ENCODE measurements around the gene KCNG2.

The KCNG2 gene

DNA sequence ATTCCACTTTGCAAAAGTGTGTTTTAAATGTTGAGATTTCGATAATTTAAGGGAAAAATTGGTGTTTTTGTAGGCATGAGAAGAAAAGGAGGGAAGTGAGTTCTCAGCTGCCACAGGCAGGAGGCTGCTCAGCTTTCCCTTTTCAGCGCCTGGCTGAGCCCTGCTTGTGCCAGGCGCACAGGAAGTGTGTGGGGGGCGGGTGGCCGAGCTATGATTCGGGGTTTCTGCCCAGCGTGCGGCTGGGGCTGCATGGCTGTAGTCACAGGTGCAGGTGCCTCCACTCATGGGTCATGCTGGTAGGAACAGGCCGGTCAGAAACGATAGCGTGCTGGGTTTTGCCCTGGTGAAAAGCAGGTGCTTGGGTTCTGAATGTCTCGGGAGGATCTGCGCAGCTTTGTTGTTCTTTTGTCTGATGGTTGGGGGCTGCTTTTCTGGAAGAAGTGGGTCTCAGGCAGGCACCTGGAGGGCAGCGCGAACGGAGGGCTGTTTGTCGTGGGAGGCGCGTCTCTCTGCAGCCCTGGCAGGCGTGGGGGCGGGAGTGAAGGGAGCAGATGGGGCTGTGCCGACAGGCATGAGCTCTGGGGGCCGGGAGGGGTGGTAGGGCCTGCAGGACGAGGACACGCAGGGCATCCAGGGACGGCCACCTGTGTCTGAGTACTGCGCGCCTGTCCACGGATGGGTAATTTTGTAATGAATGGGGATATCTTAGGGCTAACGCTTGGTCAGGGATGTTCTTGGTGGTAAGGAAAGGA lies 2.1 kb downstream of the KCNG2 start:
- DNase-seq (ENCODE audit: low read depth): no peak

DNA sequence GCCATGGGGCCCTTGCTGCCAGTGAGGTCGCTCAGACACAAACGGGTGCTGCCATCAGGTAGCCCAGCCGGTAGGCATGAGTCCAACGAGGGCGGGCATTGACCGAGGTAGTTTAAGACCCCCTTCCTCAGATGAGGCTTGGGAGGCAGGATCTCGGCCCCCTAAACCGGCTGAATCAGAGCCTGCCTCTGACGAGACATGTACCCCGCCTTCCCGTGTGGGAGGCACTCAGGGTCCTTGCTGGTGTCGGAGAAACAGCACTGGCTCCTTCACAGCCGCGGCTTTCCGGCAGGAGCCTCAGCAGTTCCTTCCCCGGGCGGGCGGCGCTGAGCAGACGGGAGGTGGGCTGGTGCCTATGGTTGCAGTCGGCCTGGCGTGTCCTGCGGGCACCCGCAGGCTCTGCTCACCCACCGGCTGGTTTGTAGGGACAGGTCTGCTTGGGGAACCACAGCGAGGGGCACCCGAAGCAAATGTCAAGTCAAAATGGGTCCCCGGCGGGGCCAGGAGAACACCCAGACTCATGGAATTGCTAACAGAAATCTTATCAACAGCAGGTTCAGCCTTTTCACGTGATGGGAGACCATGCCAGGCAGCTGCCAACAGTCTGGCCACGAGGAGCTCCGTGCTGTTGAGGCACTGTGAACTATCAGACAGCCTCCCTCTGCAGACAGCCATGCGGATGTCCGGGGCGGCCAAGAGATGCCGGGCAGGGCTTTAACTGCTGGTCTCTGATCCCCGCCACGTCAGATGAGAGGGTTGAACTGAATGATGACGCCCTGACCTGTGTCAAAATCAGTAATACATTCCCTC lies 2.8 kb downstream of the KCNG2 start:
- DNase-seq (ENCODE audit: low read depth): no peak

DNA sequence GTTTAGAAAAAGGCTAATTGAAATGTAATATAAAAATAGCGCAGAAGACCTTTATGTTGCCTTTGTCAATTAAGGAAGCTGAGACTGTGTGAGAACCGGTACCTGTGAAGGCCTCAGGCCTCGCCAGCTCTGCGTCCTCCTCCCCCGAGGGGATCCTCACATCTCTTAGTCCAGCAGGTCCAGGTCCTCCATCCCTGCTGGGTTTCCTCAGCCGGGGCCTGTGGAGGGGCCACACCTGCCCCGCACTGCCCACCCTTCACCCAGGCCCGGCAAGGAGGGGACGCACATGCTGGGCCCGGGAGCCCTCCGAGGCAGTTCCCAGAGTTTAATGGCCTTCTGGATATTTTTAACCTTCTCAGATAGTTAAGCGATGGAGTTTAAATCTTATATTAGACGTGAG lies 3.5 kb downstream of the KCNG2 start:
- no peak for DNase-seq (ENCODE audit: low read depth)

DNA sequence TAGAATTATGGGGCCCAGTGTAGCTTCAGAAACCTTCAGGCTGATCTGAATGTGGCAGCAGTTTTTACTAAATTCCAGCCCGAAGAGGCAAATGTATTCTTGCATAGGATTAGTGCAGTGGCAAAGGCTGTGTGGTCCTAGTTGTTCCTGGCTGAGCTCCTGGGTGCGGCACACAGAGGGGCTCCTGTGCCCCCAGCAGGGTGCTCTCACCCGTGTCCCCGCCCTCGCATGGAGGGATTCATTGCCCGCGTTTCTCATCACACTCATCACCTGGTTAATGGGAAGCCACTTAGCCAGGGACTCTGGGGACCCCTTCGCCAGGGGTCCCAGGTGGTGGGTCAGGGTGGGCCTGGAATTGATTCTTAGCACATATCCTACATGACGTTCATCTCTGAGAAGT lies 3.9 kb downstream of the KCNG2 start:
- no peak for DNase-seq (ENCODE audit: low read depth)

DNA sequence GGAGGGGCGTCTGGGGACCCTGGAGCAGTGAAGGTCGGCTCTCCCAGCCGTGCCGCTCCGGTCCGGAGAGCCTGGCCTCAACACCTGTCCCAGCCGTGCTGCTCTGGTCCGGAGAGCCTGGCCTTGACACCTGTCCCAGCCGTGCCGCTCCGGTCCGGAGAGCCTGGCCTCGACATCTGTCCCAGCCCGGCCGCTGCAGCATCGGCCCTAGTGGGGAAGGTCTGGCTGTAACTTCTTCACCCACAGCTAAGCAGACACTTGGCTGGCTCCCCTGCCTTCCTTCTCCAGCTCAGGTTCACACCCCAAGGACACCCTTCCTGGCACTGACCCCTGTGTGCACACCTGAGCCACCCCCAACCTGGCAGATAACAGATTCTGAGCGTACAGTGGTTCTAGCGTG lies 4.6 kb downstream of the KCNG2 start:
- DNase-seq (ENCODE audit: low read depth): no peak

DNA sequence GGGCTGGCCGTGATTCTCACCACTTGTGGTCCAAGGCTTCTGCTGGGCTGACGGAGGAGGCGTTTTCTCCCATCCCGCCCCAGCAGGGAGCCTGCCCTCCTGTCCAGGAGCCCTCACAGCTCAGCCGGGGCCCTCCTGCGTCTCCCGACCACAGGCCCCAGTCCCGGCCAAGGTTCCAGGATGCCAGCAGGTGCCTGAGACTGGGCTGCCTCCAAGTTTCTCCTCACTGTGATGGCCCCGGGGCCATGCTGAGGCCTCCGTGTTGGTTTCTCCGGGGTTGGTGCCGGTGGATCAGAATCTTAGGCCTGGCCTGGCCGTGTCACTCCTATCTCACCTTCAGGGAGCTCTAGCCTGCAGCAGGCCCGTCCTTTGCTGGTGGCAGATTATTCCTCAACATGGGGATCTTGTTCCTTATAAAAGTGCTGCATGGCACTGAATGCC lies 5.9 kb downstream of the KCNG2 start:
- no peak for DNase-seq (ENCODE audit: low read depth)

DNA sequence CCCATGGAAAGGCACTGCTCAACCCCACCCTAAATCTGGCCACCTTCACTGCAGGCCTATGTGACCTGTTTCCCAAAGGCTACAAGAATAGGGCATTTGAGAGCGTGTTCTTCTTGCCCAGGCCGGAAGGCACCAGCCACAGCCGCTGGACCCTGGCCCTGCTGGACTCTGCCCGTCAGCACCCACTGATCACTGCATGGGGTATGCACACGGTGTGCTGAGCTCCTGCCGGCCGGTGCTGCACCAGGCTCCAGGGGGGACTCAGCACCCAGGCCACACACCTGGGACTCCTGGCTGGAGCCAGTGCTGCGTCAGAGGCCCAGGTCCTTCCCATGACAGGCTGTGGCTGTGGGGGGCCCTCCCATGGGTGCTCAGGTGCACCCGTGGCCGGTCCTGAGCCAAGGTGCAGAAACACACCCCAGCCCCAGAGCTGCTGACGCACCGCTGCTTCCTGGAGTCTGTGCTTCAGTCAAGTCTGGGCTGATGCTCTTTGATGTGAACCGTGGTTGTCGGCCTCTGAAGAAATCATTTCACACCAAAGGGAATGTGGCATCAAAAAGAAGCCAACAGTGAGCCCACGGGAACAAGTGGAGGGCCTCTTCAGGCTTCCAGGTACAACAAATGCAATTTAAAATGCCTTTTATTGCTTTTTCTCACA lies 6.5 kb downstream of the KCNG2 start:
- no peak for DNase-seq (ENCODE audit: low read depth)

DNA sequence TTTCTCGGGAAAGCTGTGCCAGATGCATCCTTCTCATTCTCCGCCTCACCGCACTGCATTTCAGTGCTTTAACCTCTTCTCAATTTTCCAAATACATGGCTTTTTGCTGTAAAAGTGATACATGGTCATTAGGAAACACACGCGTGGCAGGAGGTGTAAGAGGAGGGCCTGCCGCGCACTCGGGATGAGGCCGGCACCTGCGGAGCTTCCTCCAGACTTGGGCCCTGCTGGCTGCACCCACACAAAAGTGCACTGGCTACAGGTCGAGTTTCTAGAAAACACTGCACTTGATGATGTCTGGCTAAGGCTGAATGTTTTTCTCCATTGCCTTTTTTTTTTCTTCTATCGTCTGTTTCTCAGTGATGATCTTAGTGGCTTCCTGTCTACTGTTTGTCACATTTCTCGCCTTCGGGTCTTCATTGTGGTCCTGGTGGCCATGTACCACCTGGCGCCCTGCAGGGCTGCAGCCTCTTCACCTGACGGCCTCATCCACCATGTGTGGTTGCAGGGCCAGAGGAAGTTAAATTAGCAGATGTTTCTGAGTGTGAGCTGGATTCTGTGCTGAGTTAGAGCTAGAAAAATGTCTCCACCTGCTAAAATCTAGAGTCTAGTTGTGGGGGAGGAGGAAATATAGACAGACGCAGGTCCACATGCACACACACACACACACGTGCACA lies 7.6 kb downstream of the KCNG2 start:
- DNase-seq (ENCODE audit: low read depth): no peak

DNA sequence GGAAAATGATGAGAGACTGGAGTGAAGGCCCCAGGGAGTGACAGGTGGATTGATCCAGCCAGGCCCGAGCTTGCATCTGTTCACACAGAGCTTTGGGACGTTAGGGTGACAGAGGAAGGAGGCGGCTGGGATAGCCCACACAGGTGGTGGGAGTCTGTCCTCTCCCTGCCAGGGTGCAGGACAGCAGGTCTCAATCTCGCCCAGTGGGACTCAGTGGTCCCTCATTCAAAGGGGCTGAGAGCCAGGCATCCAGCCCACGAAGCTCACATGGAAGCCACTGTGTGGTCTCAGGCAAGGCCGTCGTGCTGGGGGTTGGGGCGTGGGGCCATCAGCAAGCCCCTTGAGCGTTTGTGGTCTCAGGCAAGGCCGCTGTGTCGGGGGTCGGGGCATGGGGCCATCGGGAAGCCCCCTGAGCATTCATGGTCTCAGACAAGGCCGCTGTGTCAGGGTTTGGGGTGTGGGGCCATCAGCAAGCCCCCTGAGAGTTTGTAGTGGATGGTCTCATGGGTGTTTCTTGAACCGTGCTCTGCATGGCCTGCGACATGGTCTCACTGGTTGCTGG lies 8.3 kb downstream of the KCNG2 start:
- DNase-seq (ENCODE audit: low read depth): no peak

DNA sequence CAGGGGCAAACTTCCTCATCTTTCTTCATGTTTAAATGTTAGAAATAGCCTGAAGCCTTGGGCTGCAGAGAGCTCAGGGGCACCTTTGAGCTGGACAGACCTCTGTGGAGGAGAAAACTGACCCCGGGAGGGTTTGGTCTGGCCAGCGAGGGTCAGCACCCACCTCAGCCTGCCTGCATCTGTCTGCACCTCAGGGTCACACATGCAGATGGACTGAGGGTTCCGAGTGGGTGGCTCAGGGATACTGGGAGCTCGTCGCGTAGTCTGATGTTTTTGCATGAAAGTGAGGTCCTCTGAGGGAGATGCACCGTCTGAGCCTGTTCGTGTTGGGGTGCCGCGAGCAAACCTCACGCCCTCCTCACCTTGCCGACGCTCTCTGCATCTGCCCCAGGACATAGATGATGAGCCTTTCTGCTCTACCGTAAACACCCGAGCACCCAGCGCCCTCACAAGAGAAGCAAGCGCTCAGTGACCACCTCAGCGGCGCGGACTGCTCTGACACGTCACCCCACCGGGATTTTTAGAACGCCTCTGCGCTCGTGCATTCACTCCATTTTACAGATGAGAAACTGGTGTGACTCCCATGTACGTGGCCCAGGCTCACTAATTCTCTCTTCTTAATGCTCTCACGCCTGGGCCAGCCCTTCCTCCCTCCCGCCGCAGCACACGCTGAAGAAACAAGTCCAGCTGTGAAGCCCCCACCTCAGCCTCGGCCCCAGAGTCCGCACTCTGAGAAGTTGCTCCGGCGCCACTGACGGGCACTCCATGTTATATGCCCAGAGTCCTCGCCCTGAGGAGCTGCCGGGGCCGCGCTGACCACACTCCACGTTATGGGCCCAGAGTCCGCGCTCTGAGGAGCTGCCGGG lies 9.5 kb downstream of the KCNG2 start:
- DNase-seq (ENCODE audit: low read depth): no peak

DNA sequence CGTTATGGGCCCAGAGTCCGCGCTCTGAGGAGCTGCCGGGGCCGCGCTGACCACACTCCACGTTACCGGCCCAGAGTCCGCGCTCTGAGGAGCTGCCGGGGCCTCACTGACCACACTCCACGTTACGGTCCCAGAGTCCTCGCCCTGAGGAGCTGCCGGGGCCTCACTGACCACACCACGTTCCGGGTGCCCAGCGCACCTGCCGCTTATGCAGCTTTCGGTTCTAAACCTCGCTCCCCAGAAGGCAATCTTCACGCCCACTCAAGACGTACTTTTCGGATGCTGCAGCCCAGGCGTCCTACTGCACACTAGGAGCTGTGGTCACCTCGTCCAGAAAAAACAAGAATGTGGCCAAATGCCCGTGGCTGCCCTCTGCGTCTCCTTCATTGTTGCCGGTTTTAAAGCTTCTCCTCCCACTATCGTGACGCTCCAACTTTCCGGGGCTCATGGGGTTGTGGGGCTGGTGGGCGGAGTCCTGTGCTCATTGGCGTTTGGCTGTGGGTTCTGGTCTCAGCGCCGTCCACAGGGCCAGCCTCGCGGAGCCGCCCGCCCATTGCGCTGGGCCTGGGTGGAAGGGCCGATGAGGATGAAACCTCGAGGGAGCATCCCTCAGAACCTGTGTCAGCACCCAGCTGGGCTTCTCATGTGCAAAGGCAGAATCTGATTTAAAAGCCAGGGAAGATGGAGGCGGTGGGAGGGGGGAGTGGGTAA lies 11.9 kb downstream of the KCNG2 start:
- DNase-seq (ENCODE audit: low read depth): no peak

DNA sequence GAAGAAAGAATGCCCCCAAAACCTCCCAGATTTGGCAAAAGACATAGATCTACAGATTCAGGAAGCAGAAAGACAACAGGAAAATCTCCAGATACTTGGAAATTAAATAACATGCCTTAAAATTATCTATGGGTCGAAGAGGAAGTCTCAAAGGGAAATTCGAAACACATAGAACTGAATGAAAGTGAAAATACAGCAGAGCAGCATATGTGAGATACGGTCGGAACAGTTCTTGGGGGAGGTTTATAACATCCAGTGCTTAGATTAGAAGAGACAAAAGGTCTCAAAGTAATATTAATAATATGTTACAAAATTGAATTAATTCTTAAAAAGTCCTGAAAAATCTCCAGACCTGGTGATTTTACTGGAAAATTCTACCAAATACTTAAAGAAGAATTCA lies 14.3 kb downstream of the KCNG2 start:
- no peak for DNase-seq (ENCODE audit: low read depth)

DNA sequence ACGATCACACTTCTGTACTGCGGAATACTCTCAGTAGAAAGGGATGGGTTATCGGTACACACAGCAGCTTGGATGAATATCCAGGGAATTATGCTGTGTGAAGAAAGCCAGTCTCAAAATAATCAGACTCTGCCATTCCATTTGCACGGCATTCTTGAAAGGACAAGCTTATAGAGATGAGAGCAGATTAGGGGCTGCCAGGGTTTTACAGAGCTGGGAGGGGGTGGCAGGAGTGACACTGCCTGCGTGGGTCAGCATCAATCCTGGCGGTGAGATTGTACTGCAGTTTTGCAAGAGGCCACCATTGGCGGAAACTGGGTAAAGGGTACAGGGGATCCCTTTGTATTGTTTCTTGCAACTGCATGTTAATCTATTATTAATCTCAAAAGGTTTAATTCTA lies 16.6 kb downstream of the KCNG2 start:
- DNase-seq (ENCODE audit: low read depth): no peak

DNA sequence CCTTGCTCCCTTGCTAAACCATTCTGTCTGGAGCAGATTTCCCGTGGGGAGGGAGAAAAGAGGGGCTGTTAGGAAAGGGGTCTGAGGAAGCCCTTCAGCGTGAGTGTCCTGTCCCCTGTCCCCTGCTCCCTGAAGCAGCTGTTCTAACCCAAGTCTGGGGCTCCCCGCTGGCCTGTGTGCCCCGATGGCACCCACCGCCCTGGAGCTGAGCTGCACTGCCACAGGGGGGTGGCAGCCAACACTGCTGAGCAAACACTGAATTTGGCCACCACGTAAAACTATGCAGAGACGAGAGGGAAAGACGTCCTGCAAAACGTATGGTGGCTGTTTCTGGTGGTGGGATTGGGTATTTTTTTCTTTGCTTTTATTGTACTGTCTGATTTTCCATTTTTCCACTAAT lies 17.9 kb downstream of the KCNG2 start:
- no peak for DNase-seq (ENCODE audit: low read depth)

DNA sequence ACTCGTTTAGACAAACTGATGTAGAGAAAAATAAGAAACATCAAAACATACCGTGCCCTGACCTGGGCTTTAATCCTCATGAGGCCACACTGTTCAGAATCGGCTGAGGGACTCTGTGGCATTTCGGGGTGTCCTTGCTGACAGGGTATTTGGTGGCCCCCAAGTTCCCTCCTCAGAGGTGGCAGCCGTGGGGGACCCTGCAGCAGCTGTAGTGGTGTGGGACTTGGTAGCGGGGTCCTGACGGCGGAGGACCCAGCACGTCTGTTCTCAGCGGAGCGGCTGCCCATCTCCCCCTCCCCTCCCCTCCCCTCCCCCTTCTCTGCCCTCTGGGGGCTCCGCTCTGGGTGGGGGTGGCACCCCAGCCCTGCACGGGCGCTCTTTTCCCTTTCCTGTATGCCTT lies 18.4 kb downstream of the KCNG2 start:
- no peak for DNase-seq (ENCODE audit: low read depth)

DNA sequence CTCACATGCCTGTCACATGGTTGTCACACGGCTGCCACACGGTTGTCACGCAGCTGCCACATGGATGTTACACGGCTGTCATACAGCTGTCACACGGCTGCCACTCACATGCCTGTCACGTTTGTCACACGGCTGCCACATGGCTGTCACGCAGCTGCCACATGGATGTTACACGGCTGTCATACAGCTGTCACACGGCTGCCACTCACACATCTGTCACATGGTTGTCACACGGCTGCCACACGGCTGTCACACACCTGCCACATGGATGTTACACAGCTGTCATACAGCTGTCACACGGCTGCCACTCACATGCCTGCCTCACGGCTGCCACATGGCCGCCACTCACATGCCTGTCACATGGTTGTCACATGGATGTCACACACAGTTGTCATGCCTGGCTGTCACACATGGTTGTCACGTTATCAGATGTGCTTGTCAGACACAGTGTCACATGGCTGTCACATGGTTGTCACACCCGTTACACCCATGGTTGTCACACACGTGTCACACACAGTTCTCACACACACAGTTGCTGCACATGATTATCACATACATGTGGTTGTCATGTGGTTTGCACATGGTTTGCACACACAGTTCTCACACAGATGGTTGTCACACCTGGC lies 19.4 kb downstream of the KCNG2 start:
- DNase-seq (ENCODE audit: low read depth): no peak

DNA sequence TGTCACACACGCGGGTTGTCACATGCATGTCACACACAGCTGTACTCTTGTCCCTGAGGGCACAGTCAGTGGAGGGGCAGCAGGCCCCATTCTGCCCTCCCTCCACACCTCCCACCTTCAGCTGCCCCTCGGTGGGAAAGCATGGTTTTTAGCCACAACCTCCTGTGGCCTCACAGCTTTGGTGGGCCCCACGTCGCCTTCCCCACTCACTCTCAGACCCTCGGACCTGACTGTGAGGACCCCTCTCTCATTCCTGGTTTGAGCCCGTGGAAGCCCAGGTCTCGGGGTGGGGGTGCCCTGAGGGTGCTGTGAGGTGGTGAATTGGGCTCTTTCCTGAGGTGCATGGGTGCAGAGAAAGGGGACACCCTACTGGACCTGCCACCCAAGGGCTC lies 19.9 kb downstream of the KCNG2 start:
- no peak for DNase-seq (ENCODE audit: low read depth)

DNA sequence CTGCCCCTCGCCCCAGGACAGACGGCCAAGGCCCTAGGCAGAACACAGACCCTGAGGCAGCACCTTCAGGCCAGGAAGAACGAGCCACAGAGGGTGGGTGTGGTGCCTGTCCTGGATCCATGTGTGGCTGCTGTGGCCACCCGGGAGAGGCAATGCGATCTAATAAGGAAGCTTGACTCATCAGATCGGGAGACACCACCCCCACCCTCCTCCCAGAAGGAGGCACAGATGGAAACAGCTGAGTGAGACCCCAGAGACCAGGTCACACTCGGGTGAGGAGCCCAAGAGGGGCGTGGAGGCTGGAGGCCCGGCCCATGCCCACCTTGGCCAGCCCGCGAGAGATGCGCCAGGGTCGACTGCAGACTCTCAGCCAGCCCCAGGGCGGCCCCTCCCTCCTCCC lies 20.3 kb downstream of the KCNG2 start:
- DNase-seq (ENCODE audit: low read depth): no peak

DNA sequence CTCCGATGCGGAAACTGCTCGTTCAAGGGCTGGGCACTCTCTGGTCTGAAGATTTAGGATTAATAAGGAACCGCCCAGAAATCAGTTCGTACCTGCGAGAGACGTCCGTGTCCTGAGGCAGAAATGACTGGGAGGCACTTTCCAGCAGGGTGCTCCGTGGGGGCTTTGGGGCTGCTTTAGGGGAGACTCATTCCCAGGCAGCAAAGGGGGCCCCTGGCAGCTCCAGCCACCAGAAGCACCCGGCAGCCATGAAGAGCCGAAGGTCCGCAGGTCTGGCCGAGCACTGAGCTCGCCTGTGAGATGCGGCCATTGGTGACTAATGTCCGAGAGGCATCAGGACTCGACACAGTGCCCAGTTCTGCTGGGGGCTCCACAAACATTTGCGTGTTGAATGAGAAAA lies 20.9 kb downstream of the KCNG2 start:
- DNase-seq (ENCODE audit: low read depth): no peak
